GM12865 (cell line): ENCODE results near the gene TBL2.
"Not testable (repeated sequence)": the region's sequence is repeated elsewhere in the genome, so short reads cannot be mapped to it uniquely, and the experiment has no call there.

Experiments used
- DNase-seq: peaks from one replicate; pipeline ENCODE4 v3.0.0; 2010; ENCODE audit warnings: low read depth
- H3K4me3 ChIP-seq: 2 replicates; pipeline ENCODE4 v1.5.1; 2011; ENCODE audit warnings: mild to moderate bottlenecking, low read depth, low read length, control low read depth
- CTCF ChIP-seq: IDR thresholded peaks from 2 replicates; pipeline ENCODE4 v1.5.1; 2011; ENCODE audit warnings: low read length, control low read depth, low read depth, inconsistent platforms; ENCODE audit not compliant: insufficient read depth; ENCODE audit errors: missing control alignments

TBL2 gene

DNA sequence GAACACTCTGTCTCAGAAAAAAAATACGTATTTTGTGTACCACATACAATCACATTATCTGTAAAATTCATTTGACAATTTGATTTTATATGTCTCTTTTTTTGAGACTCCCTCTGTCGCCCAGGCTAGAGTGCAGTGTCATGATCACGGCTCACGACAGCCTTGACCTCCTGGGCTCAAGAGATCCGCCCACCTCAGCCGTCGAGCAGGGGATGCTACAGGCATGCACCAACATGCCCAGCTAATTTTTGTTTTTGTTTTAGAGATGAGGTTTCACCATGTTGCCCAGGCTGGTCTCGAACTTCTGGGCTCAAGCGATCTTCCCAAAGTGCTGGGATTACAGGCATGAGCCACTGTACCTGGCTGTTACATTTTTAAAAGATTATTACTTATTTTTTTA lies 44.6 kb downstream of the TBL2 start:
- no peak for DNase-seq
- TF ChIP-seq CTCF = no peak
- no peak overlapping the region for H3K4me3 ChIP-seq

- H3K4me3 ChIP-seq = no peak overlapping the region
- DNase-seq = no peak
- TF ChIP-seq CTCF = no peak
Measured at GRCh38 chr7:73532224-73532623, 46.2 kb downstream of the TBL2 start.

GRCh38 chr7:73530800-73531199 lies 47.6 kb downstream of the TBL2 start:
- no peak for DNase-seq
- no peak overlapping the region for H3K4me3 ChIP-seq
- TF ChIP-seq CTCF = no peak

GRCh38 chr7:73526896-73527821 lies 51.2 kb downstream of the TBL2 start:
- no peak overlapping the region for H3K4me3 ChIP-seq
- TF ChIP-seq CTCF = no peak
- DNase-seq = peak; percentile 60

DNA sequence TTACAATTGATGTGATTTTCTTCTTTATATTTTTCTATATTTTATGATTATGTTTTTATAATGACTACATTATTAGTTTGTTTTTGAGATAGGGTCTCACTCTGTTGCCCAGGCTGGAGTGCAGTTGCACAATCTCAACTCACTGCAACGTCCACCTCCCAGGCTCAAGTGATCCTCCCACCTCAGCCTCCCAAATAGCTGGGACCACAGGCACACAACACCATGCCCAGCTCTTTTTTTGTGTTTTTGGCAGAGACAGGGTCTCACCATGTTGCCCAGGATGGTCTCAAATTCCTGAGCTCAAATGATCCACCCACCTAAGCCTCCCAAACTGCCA lies 52.3 kb downstream of the TBL2 start:
- not testable (repeated sequence) for DNase-seq
- peak overlapping the region; percentile 52 for H3K4me3 ChIP-seq

DNA sequence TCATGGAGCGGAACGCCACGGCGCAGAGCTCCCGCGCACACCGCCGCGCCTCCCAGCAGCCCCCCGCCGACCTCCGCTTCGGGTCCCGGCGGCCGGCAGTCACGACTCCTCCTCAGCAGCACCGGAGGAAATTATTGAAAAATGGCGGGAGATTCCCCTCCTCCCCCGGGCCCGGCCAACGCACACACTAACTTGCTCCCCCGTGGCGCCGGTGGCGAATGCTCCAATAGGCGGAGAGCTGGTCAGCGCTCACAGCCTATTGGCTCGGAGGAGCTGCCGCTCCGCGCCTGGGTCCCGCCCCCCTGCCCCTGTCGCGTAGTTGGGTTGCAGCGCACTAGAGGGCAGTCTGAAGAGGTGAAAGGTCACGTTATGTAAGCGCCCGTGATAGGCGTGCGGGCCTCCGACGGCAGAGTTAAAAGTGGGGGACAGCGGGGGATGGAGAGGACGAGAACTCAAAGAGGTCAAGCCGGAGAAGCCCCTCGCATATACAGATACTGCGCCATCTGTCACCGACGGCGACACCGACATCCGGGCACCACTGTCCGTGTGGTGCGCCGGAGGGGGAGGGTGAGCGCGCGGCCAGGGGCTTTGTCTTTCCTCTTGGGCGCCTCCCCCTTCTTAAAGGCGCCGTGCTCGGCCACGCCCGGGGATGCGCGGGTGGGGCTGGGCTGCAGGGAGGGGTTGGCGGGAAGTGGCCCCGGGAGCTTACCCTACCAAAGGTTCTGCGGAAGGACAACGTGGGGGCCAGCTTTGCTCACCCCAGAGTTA lies 56.1 kb downstream of the TBL2 start, which contains the start of gene BAZ1B:
TSS of gene BAZ1B (minus strand) at position 189 of the 768 bp plus-strand sequence. CDS start 360 bp downstream, outside the sequence.
- peak; percentile 100 for DNase-seq
- no peak for TF ChIP-seq CTCF
- H3K4me3 ChIP-seq = peak within 1 kb of the TSS; percentile 95

DNA sequence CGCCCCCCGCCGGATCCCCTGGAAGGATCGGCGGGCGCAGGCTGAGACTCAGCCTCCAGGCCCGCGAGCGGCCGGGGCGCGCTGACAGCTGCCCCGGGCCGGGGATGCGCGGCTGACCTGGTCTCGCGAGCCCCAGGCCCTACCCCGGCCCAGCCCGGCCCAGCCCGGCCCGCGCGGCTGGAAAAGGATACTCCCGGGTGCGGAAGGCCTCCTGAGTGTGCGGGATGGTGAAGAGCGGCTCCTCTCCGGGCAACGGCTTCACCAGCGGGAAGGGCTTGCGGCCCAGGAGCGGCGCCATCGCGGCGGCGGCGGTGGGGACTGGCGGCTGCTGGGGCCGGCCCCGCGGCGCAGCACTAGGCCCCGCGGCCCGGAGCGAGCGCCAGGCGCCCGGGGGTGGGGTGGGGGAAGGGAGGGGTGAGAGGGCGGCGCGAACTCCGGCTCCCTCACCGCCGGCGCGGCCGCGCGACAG lies 56.7 kb downstream of the TBL2 start:
- no peak for DNase-seq
- H3K4me3 ChIP-seq = peak overlapping the region; percentile 95
- no peak for TF ChIP-seq CTCF
